GM15510 (cell line): Measurements from ENCODE around the gene PEX11A.

Experiments
- POLR2A ChIP-seq: IDR thresholded peaks from 3 replicates; pipeline ENCODE4 v1.6.1; 2011; ENCODE audit warnings: borderline replicate concordance; ENCODE audit not compliant: insufficient read length; ENCODE audit errors: extremely low read depth

The PEX11A gene

GRCh38 chr15:89680282-89680873 lies 10.2 kb downstream of the PEX11A start:
- no peak for TF ChIP-seq POLR2A

DNA sequence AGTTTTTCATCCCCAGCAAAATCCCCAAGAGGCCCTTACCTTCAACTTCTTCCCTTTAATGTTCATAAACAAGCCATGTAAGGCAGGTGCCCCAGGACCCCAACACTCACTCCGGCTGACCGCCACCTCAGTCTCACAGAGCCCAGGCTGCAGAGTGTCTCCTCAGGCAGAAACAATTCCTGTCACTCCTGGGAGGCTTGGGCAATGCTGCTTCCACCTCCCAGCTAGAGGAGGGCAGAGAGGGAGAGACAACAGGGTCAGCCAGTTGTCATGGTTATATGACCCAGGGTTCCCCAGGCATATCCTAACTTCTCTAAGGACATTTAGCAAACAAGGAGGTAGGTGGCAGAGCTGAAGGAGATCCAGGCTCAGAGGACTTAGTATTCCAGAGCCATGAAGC lies 11.3 kb downstream of the PEX11A start, which contains the start of gene PLIN1:
TSS of gene PLIN1 (minus strand) at position 156 of the 400 bp plus-strand sequence. CDS start 1,878 bp downstream, outside the sequence.
- TF ChIP-seq POLR2A, result no peak

- no peak for TF ChIP-seq POLR2A
These were observed 13.2 kb downstream of the PEX11A start for GRCh38 chr15:89677381-89677780.

GRCh38 chr15:89675606-89676005 lies 14.9 kb downstream of the PEX11A start:
- no peak for TF ChIP-seq POLR2A

DNA sequence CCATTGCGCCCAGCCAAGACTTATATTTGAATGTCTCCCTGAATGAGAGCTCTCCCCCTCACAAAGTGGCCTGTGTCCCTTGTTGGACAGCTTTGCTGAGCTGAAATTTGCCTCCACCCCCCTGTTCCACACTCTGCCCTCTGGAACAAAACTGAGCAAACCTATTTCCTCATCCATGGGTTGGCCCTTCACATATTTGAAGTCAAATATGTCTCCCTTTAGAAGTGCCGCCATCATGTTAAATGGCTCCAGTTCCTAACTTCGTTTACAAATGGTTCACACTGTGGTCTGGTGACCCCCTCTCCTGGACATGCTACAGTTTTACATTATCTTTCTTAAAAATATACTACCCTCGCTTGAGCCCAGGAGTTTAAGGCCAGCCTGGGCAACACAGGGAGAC lies 16.0 kb downstream of the PEX11A start:
- no peak for TF ChIP-seq POLR2A

- no peak for TF ChIP-seq POLR2A
These were observed 17.4 kb downstream of the PEX11A start for GRCh38 chr15:89673165-89673512.

DNA sequence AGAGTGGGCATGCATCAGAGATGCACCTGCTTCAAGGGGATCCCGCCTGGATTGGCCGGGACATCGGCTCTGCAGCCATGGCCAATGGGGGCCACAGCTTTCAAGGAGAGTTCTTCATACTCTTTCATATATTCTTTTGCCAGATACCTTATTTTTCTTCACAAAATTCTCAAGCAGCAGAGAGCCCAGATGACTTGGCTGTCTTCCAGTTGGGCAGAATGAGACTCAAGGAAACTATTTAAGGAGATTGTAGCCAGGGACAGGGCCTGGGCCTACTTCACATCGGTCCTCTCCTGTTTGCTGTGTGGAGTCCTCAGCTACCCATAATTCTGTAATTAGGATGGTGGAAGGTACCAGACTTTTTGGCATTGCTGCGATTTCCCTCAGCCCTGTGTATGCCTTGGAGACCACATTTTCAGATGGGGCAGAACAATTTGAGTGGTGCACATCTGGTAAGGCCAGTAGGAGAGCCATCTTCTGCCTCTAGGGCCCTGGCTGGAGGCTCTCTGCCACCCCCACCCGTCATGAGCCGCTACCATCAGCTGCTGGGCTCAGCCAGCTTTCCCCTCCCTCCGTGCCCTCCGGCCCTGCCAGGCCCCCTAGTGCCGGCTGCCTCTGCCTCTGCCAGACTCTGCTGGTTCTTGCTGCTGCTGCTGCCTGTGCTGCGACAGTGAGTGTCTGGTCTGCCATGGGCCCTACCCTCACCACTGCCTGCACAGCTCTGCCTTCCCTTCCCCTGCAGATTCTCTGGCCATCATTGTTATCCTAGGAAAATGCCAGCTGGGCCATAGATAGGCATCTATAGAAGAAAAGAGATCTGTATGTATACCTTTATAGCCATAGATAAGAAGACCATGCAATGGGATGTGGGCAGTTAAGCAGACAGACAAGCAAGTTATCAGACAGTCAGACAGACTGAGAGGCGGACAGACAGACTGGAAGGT lies 18.1 kb downstream of the PEX11A start:
- TF ChIP-seq POLR2A, result no peak

GRCh38 chr15:89671687-89672086 lies 18.9 kb downstream of the PEX11A start:
- TF ChIP-seq POLR2A, result no peak

- TF ChIP-seq POLR2A, result no peak
These were observed 19.5 kb downstream of the PEX11A start for GRCh38 chr15:89670971-89671560.

DNA sequence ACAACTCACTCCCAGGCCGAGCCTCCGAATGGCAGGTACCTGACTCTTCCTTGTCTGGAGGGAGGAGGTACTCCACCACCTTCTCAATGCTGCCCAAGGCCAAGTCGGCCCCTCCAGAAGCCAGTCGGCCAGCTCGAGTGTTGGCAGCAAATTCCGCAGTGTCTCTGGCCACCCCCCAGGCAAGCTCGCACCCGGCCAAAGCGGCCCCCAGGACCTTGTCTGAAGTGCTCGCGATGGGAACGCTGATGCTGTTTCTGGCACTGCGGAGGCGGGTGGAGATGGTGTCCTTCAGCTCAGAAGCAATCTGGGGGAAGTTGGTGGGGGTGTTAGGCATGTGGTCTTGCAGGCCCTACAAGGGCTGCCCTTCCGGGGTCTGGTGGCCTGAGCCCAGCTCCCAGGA lies 20.6 kb downstream of the PEX11A start:
- TF ChIP-seq POLR2A, result no peak

DNA sequence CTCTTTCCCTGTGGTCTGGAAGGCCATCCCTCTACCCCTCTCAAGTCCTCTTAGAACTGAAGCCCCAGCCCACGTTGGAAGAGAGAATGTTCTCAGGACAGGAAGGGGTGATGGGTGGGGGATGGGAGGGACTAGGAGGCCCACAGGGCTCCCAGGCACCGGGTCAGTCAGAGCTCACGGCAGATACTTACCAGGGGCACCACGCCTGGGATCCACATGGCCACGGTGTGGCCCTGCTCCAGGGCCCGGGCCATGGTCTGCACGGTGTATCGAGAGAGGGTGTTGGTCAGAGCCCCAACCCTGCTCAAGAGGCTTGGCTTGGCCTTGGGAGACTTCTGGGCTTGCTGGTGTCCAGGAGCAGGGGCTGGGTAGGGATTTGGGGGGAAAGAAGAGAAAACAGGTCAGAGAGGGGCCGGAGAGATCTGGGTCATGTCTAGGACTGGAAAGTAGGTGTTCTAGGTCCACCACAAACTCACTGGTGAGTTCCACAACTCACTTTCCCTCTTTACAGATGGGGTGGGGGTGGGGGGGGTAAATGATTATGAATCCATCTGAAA lies 21.2 kb downstream of the PEX11A start:
- no peak for TF ChIP-seq POLR2A

DNA sequence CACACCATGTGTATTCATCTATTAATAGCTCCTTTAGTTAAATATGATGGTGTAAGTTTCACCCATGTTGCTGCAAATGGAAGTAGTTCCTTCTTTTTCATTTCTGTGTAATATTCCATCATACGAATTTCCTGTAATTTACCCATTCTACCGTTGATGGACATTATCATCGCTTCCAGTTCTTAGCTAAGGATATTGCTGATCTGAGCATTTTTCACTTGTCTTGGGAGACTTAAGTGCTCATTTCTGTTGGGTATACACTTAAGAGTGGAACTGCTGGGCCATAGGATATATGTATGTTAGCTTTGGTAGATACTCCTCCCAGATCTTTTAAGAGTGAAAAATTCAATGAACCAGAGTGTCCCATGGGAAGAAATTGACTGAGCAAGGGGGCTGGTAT lies 22.4 kb downstream of the PEX11A start:
- no peak for TF ChIP-seq POLR2A

GRCh38 chr15:89667706-89667960 lies 22.9 kb downstream of the PEX11A start:
- no peak for TF ChIP-seq POLR2A

DNA sequence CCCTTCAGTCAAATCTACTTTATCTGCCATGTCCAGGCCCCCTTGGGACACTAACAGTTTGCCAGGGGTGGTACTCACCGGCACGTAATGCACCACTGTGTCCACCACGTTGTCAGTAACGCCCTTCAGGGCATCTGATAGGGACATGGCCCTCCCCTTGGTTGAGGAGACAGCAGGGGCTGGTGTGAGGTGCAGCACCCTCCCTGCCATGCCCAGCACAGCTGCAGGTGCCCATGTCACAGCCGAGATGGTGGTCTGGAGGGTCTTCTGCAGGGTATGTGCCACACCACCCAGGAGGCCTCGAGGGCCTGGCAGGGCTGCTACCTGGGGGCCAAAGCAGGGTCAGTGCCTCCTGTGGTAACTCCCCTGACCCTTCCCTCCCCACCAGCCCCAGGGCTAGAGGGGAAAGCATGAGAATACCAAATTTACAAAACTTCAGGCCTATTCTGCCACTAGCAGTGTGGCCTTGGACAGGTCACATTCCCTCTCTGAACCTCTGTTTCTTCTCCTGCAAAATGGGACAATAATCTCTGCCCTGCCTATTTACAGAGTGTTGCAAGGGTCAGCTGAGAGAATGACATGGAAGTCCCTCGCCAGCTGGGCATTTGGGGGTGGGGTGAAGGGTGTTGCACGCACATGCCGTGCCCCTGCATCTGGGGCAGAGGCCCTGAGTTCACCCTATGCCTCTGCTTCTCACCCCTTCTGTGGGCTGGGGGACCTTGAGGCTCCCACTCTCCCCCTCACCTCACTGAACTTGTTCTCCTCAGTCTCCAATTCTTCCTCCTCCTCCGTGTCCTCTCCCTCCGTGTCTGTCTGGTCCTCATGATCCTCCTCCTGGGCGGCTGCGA lies 23.5 kb downstream of the PEX11A start:
- no peak for TF ChIP-seq POLR2A
